GM13977 (cell line): Measurements from ENCODE around the gene NMRK1.

Source experiments
- DNase-seq: peaks from one replicate; pipeline ENCODE4 v3.0.0; 2012; ENCODE audit warnings: low spot score
- CTCF ChIP-seq: IDR thresholded peaks from 2 replicates; pipeline ENCODE4 v1.5.1; 2012; ENCODE audit warnings: mild to moderate bottlenecking, control low read depth; ENCODE audit not compliant: insufficient read depth; ENCODE audit errors: extremely low read depth, missing control alignments
- in situ Hi-C: fragments of 300-500 bp; cut with MboI; formaldehyde crosslinking; loops from one replicate; pipeline ENCODE4 v1.12.0; 2022; ENCODE audit warnings: low sequenced_read_pairs, low pct_unique_long_range_greater_than_20kb, mixed read lengths, inconsistent platforms; ENCODE audit not compliant: unreplicated experiment

NMRK1 gene

GRCh38 chr9:75039801-75040200, 48.2 kb downstream of the NMRK1 start:
- in situ Hi-C loops, result no loop called here
- no peak for DNase-seq
- no peak for TF ChIP-seq CTCF

- DNase-seq, result no peak
- TF ChIP-seq CTCF, result no peak
- in situ Hi-C loops, result no loop called here
Measured at GRCh38 chr9:75039009-75039408, 48.9 kb downstream of the NMRK1 start.

- TF ChIP-seq CTCF, result no peak
- no peak for DNase-seq
- in situ Hi-C loops, result no loop called here
Measured at GRCh38 chr9:75036793-75037192, 51.2 kb downstream of the NMRK1 start.

GRCh38 chr9:75033791-75034473, 54.0 kb downstream of the NMRK1 start:
- no peak for DNase-seq
- TF ChIP-seq CTCF, result no peak
- in situ Hi-C loops, result no loop called here

- peak; percentile 45 for TF ChIP-seq CTCF
- in situ Hi-C loops, result no loop called here
- peak; percentile 66 for DNase-seq
Measured at GRCh38 chr9:75027187-75028107, 60.5 kb downstream of the NMRK1 start.

GRCh38 chr9:75023846-75024245, 64.1 kb downstream of the NMRK1 start:
- no peak for DNase-seq
- in situ Hi-C loops, result no loop called here
- TF ChIP-seq CTCF, result no peak
